Measurements from ENCODE around the gene MDK. TPM values are rescaled to one million over a fixed set of nuclear protein-coding genes. Genes with fewer than 3 reads are reported as not detected.

Gene MDK
- total RNA-seq, 2 donors from 2014 or later = 644 to 1,502 TPM

- Mint-ChIP-seq H3K27me3 (ENCODE audit: insufficient read depth) (no peaks in the 10 kb centered on the region), H3K4me1 (peaks cover 14% of the 10 kb centered on the region), H3K27ac (no peak overlapping the region), H3K4me3 (no peak overlapping the region), H3K9me3 (no peaks in the 10 kb centered on the region), H3K36me3 (ENCODE audit: low read depth) (peaks cover 58% of the 10 kb centered on the region)
- H3K4me1 ChIP-seq (ENCODE audit: control insufficient read depth, insufficient read depth, low read length) = no peaks in the 10 kb centered on the region
- no peak for DNase-seq
- 93 to 100% methylated on average over 2 to 4 of the region's 5 CpGs for WGBS, 2 experiments (ENCODE audit: insufficient coverage in 1 of 2, insufficient read length in 1 of 2)
- no peaks in the 10 kb centered on the region for H3K9me3 ChIP-seq (ENCODE audit: control insufficient read depth, low read length)
- peaks cover 70% of the 10 kb centered on the region for H3K36me3 ChIP-seq (ENCODE audit: control insufficient read depth, insufficient read depth, low read length)
- H3K27me3 ChIP-seq (ENCODE audit: control insufficient read depth, insufficient read depth, low read length, poor library complexity, severe bottlenecking) = no peaks in the 10 kb centered on the region
- TF ChIP-seq, protein P1, sequence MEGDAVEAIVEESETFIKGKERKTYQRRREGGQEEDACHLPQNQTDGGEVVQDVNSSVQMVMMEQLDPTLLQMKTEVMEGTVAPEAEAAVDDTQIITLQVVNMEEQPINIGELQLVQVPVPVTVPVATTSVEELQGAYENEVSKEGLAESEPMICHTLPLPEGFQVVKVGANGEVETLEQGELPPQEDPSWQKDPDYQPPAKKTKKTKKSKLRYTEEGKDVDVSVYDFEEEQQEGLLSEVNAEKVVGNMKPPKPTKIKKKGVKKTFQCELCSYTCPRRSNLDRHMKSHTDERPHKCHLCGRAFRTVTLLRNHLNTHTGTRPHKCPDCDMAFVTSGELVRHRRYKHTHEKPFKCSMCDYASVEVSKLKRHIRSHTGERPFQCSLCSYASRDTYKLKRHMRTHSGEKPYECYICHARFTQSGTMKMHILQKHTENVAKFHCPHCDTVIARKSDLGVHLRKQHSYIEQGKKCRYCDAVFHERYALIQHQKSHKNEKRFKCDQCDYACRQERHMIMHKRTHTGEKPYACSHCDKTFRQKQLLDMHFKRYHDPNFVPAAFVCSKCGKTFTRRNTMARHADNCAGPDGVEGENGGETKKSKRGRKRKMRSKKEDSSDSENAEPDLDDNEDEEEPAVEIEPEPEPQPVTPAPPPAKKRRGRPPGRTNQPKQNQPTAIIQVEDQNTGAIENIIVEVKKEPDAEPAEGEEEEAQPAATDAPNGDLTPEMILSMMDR (conservative IDR thresholded peaks at IDR 0.05) = no peak
- no peak overlapping the region for H3K4me3 ChIP-seq (ENCODE audit: low read length)
- no peak overlapping the region for H3K9ac ChIP-seq (ENCODE audit: extremely low read depth, low read length, poor library complexity, severe bottlenecking)
- no peak overlapping the region for H3K27ac ChIP-seq (ENCODE audit: low read depth, low read length)
These were observed 37.3 kb downstream of the MDK start for GRCh38 chr11:46418751-46419150.

GRCh38 chr11:46420513-46420912 is 39.0 kb downstream of the MDK start:
- no peak overlapping the region for H3K27ac ChIP-seq (ENCODE audit: low read depth, low read length)

GRCh38 chr11:46421257-46421880 is 39.9 kb downstream of the MDK start:
- H3K9ac ChIP-seq (ENCODE audit: extremely low read depth, low read length, poor library complexity, severe bottlenecking) = no peak overlapping the region
- WGBS, 2 experiments (ENCODE audit: insufficient coverage in 1 of 2, insufficient read length in 1 of 2) = 94 to 96% methylated on average over 7 to 8 of the region's 8 CpGs
- no peaks in the 10 kb centered on the region for H3K27me3 Mint-ChIP-seq (ENCODE audit: insufficient read depth)
- no peak overlapping the region for H3K27ac Mint-ChIP-seq
- H3K36me3 Mint-ChIP-seq (ENCODE audit: low read depth) = peaks cover 38% of the 10 kb centered on the region
- H3K9me3 Mint-ChIP-seq = no peaks in the 10 kb centered on the region
- H3K27ac ChIP-seq (ENCODE audit: low read depth, low read length) = no peak overlapping the region
- H3K27me3 ChIP-seq (ENCODE audit: control insufficient read depth, insufficient read depth, low read length, poor library complexity, severe bottlenecking) = no peaks in the 10 kb centered on the region
- H3K4me1 ChIP-seq (ENCODE audit: control insufficient read depth, insufficient read depth, low read length) = no peaks in the 10 kb centered on the region
- peaks cover 9% of the 10 kb centered on the region for H3K4me1 Mint-ChIP-seq
- no peak for DNase-seq
- no peak overlapping the region for H3K4me3 Mint-ChIP-seq
- H3K9me3 ChIP-seq (ENCODE audit: control insufficient read depth, low read length) = no peaks in the 10 kb centered on the region
- TF ChIP-seq, protein P1 (conservative IDR thresholded peaks at IDR 0.05) = no peak
- H3K4me3 ChIP-seq (ENCODE audit: low read length) = no peak overlapping the region
- H3K36me3 ChIP-seq (ENCODE audit: control insufficient read depth, insufficient read depth, low read length) = peaks cover 56% of the 10 kb centered on the region

More at GRCh38 chr11:46420513-46420912, 39.0 kb downstream of the MDK start:
- no peak for DNase-seq
- H3K27ac Mint-ChIP-seq = no peak overlapping the region
- H3K36me3 Mint-ChIP-seq (ENCODE audit: low read depth) = peaks cover 45% of the 10 kb centered on the region
- Histone ChIP-seq H3K9me3 (ENCODE audit: control insufficient read depth, low read length) (no peaks in the 10 kb centered on the region), H3K4me3 (ENCODE audit: low read length) (no peak overlapping the region), H3K36me3 (ENCODE audit: control insufficient read depth, insufficient read depth, low read length) (peaks cover 59% of the 10 kb centered on the region), H3K27me3 (ENCODE audit: control insufficient read depth, insufficient read depth, low read length, poor library complexity, severe bottlenecking) (no peaks in the 10 kb centered on the region), H3K9ac (ENCODE audit: extremely low read depth, low read length, poor library complexity, severe bottlenecking) (no peak overlapping the region), H3K4me1 (ENCODE audit: control insufficient read depth, insufficient read depth, low read length) (no peaks in the 10 kb centered on the region)
- WGBS, 2 experiments (ENCODE audit: insufficient coverage in 1 of 2, insufficient read length in 1 of 2) = 100% methylated on average over 1 of the region's 1 CpG; no CpG with 5 or more reads in 1 of the 2 experiments
- H3K9me3 Mint-ChIP-seq = no peaks in the 10 kb centered on the region
- no peaks in the 10 kb centered on the region for H3K27me3 Mint-ChIP-seq (ENCODE audit: insufficient read depth)
- H3K4me3 Mint-ChIP-seq = no peak overlapping the region
- peaks cover 9% of the 10 kb centered on the region for H3K4me1 Mint-ChIP-seq
- TF ChIP-seq, protein P1 (conservative IDR thresholded peaks at IDR 0.05) = no peak

All from endodermal cell (in vitro differentiated cells).